Measurements from ENCODE around the gene RAMP2. TPM values are rescaled to one million over a fixed set of nuclear protein-coding genes. Genes with fewer than 3 reads are reported as not detected.

The RAMP2 gene
- total and polyA plus RNA-seq, 2 of the 4 experiments (the other 2 are of a cell fraction), result 0.18 to 2.5 TPM

DNA sequence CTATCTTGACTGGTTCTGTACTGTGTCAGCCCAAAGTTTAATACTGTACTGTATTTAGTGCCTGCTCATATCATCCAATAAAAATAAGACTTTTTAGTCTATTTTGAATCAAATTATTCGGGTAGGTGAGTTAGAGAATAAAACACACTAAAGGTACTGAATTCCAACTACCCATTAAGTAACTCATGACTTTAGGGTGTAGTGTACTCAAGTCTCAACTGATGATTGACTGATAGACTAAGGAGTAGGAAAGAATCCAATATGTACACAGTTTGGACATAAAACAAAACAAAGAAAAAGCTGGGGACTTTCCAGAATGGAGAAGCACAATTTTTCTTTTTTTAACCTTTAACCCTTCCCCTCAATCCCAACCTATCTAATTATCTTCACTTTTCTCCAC lies 20.3 kb upstream of the RAMP2 start:
- Histone ChIP-seq H3K4me3 (ENCODE audit: insufficient read depth, low read depth, low read length) (no peak overlapping the region), H4K5ac (ENCODE audit: low read depth, low read length) (no peak overlapping the region), H3K18ac (ENCODE audit: low read depth, low read length) (no peak overlapping the region), H4K91ac (ENCODE audit: insufficient read depth, low read depth, low read length) (no peak overlapping the region), H4K20me1 (ENCODE audit: insufficient read depth, low read length) (0 out of 2 replicates have a peak, but pooled peaks cover 3% of the 10 kb centered on the region), H2AFZ (replicated peaks; ENCODE audit: low read length, poor library complexity) (no peak overlapping the region), H3K79me1 (ENCODE audit: low read depth in 1 of 2, low read length in 2 of 2) (peaks cover 12 to 54% of the 10 kb centered on the region in 2 experiments), H2BK120ac (ENCODE audit: low read depth, low read length) (no peak overlapping the region), H4K8ac (ENCODE audit: low read depth in 2 of 2, low read length in 2 of 2) (no peak overlapping the region), H3K14ac (replicated peaks; ENCODE audit: low read depth, low read length) (no peak overlapping the region), H3K4me2 (ENCODE audit: low read depth, low read length) (no peak overlapping the region), H3K56ac (ENCODE audit: extremely low read depth, insufficient read depth, low read length) (no peak overlapping the region), H2AK5ac (ENCODE audit: low read depth, low read length) (no peak overlapping the region), H2BK5ac (ENCODE audit: low read depth, low read length, poor library complexity, severe bottlenecking) (no peak overlapping the region), H3K23ac (ENCODE audit: low read depth, low read length) (no peak overlapping the region), H2BK15ac (ENCODE audit: low read depth, low read length) (no peak overlapping the region), H3K4me1 (ENCODE audit: control insufficient read depth, insufficient read depth, low read length) (0 out of 2 replicates have a peak, but pooled peaks cover 2% of the 10 kb centered on the region), H3K36me3 (ENCODE audit: control insufficient read depth, insufficient read depth, low read length) (no peaks in the 10 kb centered on the region), H3K9me1 (ENCODE audit: insufficient read depth, low read length) (peaks cover 8% of the 10 kb centered on the region; the same call in 1 of the 2 replicates), H3K4ac (ENCODE audit: low read depth, low read length) (no peak overlapping the region), H3K9ac (ENCODE audit: low read depth, low read length) (no peak overlapping the region), H2AK9ac (replicated peaks; ENCODE audit: low read depth, low read length, poor library complexity) (no peak overlapping the region), H3K27ac (ENCODE audit: insufficient read depth, low read length) (no peak overlapping the region), H3K9me3 (ENCODE audit: control insufficient read depth, insufficient read depth, low read length) (no peaks in the 10 kb centered on the region), H2BK20ac (ENCODE audit: low read depth, low read length) (no peak overlapping the region), H3K27me3 (ENCODE audit: control insufficient read depth, insufficient read depth, low read length) (no peaks in the 10 kb centered on the region)
- TF ChIP-seq, protein P1, sequence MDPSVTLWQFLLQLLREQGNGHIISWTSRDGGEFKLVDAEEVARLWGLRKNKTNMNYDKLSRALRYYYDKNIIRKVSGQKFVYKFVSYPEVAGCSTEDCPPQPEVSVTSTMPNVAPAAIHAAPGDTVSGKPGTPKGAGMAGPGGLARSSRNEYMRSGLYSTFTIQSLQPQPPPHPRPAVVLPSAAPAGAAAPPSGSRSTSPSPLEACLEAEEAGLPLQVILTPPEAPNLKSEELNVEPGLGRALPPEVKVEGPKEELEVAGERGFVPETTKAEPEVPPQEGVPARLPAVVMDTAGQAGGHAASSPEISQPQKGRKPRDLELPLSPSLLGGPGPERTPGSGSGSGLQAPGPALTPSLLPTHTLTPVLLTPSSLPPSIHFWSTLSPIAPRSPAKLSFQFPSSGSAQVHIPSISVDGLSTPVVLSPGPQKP (IDR thresholded peaks at IDR 0.05; ENCODE audit: borderline replicate concordance, low read depth, low read length), result no peak
- TF ChIP-seq POLR2A (IDR thresholded peaks at IDR 0.05; ENCODE audit: low read depth, low read length) (no peak), MXI1 (IDR thresholded peaks at IDR 0.05; ENCODE audit: borderline replicate concordance, low read depth, low read length) (no peak), RAD21 (IDR thresholded peaks at IDR 0.05; ENCODE audit: low read length) (no peak), NFE2L2 (IDR thresholded peaks at IDR 0.05; ENCODE audit: low read depth, low read length) (no peak), BHLHE40 (IDR thresholded peaks at IDR 0.05; ENCODE audit: low read depth, low read length) (no peak), FOS (IDR thresholded peaks at IDR 0.05; ENCODE audit: low read depth, low read length) (no peak), SMC3 (IDR thresholded peaks at IDR 0.05; ENCODE audit: low read depth, low read length) (no peak), CHD1 (IDR thresholded peaks at IDR 0.05; ENCODE audit: low read depth, low read length) (no peak), MAFK (IDR thresholded peaks at IDR 0.05; ENCODE audit: low read depth, low read length) (no peak), RCOR1 (IDR thresholded peaks at IDR 0.05; ENCODE audit: insufficient replicate concordance, low read length) (no peak), CEBPB (IDR thresholded peaks at IDR 0.05; ENCODE audit: low read depth, low read length) (no peak), RFX5 (IDR thresholded peaks at IDR 0.05; ENCODE audit: low read depth, low read length) (no peak), MAZ (IDR thresholded peaks at IDR 0.05; ENCODE audit: borderline replicate concordance, low read depth, low read length) (no peak)
- TF ChIP-seq, protein P2, sequence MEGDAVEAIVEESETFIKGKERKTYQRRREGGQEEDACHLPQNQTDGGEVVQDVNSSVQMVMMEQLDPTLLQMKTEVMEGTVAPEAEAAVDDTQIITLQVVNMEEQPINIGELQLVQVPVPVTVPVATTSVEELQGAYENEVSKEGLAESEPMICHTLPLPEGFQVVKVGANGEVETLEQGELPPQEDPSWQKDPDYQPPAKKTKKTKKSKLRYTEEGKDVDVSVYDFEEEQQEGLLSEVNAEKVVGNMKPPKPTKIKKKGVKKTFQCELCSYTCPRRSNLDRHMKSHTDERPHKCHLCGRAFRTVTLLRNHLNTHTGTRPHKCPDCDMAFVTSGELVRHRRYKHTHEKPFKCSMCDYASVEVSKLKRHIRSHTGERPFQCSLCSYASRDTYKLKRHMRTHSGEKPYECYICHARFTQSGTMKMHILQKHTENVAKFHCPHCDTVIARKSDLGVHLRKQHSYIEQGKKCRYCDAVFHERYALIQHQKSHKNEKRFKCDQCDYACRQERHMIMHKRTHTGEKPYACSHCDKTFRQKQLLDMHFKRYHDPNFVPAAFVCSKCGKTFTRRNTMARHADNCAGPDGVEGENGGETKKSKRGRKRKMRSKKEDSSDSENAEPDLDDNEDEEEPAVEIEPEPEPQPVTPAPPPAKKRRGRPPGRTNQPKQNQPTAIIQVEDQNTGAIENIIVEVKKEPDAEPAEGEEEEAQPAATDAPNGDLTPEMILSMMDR (conservative IDR thresholded peaks at IDR 0.05; ENCODE audit: low read depth, low read length), result no peak
- TF ChIP-seq, protein P3, sequence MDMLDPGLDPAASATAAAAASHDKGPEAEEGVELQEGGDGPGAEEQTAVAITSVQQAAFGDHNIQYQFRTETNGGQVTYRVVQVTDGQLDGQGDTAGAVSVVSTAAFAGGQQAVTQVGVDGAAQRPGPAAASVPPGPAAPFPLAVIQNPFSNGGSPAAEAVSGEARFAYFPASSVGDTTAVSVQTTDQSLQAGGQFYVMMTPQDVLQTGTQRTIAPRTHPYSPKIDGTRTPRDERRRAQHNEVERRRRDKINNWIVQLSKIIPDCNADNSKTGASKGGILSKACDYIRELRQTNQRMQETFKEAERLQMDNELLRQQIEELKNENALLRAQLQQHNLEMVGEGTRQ (IDR thresholded peaks at IDR 0.05; ENCODE audit: low read depth, low read length), result no peak
- POLR2A ChIA-PET (ENCODE audit: unreplicated experiment), result no interaction called here
- dilution Hi-C loops (cut with HindIII; ENCODE audit: low sequenced_read_pairs, unreplicated experiment) (no loop called here), in situ Hi-C loops (cut with MboI; ENCODE audit: low sequenced_read_pairs) (no loop called here), intact Hi-C loops (cut with micrococcal nuclease) (no loop called here)
- no peak for ATAC-seq (ENCODE audit: low read depth)
- no TSS peak for BruUV-seq (replicated peaks)
- CTCF ChIA-PET, result no interaction called here
- no CpG with 5 or more reads among the region's 1 CpG for WGBS, 2 experiments (ENCODE audit: extremely low coverage in 2 of 2, insufficient read length in 1 of 2)
- no peak for DNase-seq
